Astrocyte (in vitro differentiated cells and primary cell): ENCODE data around the gene ITPKB. TPM values are rescaled to one million over a fixed set of nuclear protein-coding genes. Genes with fewer than 3 reads are reported as not detected.
"Not testable (repeated sequence)": the region's sequence is repeated elsewhere in the genome, so short reads cannot be mapped to it uniquely, and the experiment has no call there.

Source experiments
- DNase-seq: peaks from one replicate; pipeline ENCODE4 v3.0.0-alpha.2; 2010; ENCODE audit warnings: low read depth
- FAIRE-seq: peaks from 2 replicates; lab custom pipeline; 2011; peaks lifted over from hg19 to GRCh38; lab: Jason Lieb, UNC
- H2AFZ ChIP-seq: 2 replicates; pipeline ENCODE4 v1.6.0; 2012; ENCODE audit warnings: low read depth, low read length, inconsistent platforms
- H3K27ac ChIP-seq: 2 replicates; pipeline ENCODE4 v1.5.1; 2011; ENCODE audit warnings: low read depth, low read length, inconsistent platforms
- H3K27me3 ChIP-seq: 2 replicates; pipeline ENCODE4 v1.6.0; 2011; ENCODE audit warnings: low read length, inconsistent platforms; ENCODE audit not compliant: insufficient read depth
- H3K36me3 ChIP-seq: 2 replicates; pipeline ENCODE4 v1.5.1; 2011; ENCODE audit warnings: low read length, inconsistent platforms; ENCODE audit not compliant: insufficient read depth
- H3K4me1 ChIP-seq: 2 replicates; pipeline ENCODE4 v1.5.1; 2011; ENCODE audit warnings: low read length, inconsistent platforms; ENCODE audit not compliant: insufficient read depth
- H3K4me2 ChIP-seq: 2 replicates; pipeline ENCODE4 v1.6.0; 2012; ENCODE audit warnings: low read length, inconsistent platforms
- H3K4me3 ChIP-seq: 2 replicates; pipeline ENCODE4 v1.5.1; 2011; ENCODE audit warnings: low read depth, mild to moderate bottlenecking, low read length, inconsistent platforms; ENCODE audit not compliant: insufficient read depth
- H3K79me2 ChIP-seq: 2 replicates; pipeline ENCODE4 v1.6.0; 2012; ENCODE audit warnings: mild to moderate bottlenecking, low read length, inconsistent platforms; ENCODE audit not compliant: insufficient read depth
- H3K9ac ChIP-seq: 2 replicates; pipeline ENCODE4 v1.6.0; 2012; ENCODE audit warnings: mild to moderate bottlenecking, low read length, inconsistent platforms
- H3K9me3 ChIP-seq: 2 replicates; pipeline ENCODE4 v1.5.1; 2012; ENCODE audit warnings: low read depth, mild to moderate bottlenecking, low read length, inconsistent platforms; ENCODE audit not compliant: insufficient read depth
- H4K20me1 ChIP-seq: 2 replicates; pipeline ENCODE4 v1.6.0; 2012; ENCODE audit warnings: low read length, inconsistent platforms; ENCODE audit not compliant: insufficient read depth
- H3K27ac Mint-ChIP-seq: one replicate; pipeline ENCODE4 v1.8.0; 2021; ENCODE audit warnings: mild to moderate bottlenecking, mixed read lengths; ENCODE audit not compliant: unreplicated experiment
- H3K27me3 Mint-ChIP-seq: one replicate; pipeline ENCODE4 v1.8.0; 2021; ENCODE audit warnings: low read depth, mixed read lengths; ENCODE audit not compliant: unreplicated experiment
- H3K36me3 Mint-ChIP-seq: one replicate; pipeline ENCODE4 v1.8.0; 2021; ENCODE audit warnings: low read depth, mixed read lengths; ENCODE audit not compliant: unreplicated experiment
- H3K4me1 Mint-ChIP-seq: one replicate; pipeline ENCODE4 v1.8.0; 2021; ENCODE audit warnings: low read depth, mixed read lengths; ENCODE audit not compliant: unreplicated experiment
- H3K4me3 Mint-ChIP-seq: one replicate; pipeline ENCODE4 v1.8.0; 2021; ENCODE audit warnings: mild to moderate bottlenecking, moderate library complexity, mixed read lengths; ENCODE audit not compliant: unreplicated experiment
- H3K9me3 Mint-ChIP-seq: one replicate; pipeline ENCODE4 v1.8.0; 2021; ENCODE audit warnings: mild to moderate bottlenecking, mixed read lengths; ENCODE audit not compliant: unreplicated experiment
- EZH2 ChIP-seq: IDR thresholded peaks from 2 replicates; pipeline ENCODE4 v1.6.1; 2012; ENCODE audit warnings: mild to moderate bottlenecking, low read length, inconsistent platforms; ENCODE audit not compliant: insufficient read depth
- total RNA-seq: library from RNA; stranded (reverse); gene quantifications from 2 replicates; pipeline ENCODE4 v1.2.1, GENCODE V29; 2021
- TF ChIP-seq, protein P1 (sequence below): IDR thresholded peaks from 2 replicates; pipeline ENCODE4 v1.5.1; 2011; ENCODE audit warnings: low read depth, mild to moderate bottlenecking, inconsistent platforms, low read length, moderate library complexity; ENCODE audit not compliant: insufficient read depth

Gene ITPKB
- total RNA-seq, 1 donor from 2014 or later = 10.5 TPM

DNA sequence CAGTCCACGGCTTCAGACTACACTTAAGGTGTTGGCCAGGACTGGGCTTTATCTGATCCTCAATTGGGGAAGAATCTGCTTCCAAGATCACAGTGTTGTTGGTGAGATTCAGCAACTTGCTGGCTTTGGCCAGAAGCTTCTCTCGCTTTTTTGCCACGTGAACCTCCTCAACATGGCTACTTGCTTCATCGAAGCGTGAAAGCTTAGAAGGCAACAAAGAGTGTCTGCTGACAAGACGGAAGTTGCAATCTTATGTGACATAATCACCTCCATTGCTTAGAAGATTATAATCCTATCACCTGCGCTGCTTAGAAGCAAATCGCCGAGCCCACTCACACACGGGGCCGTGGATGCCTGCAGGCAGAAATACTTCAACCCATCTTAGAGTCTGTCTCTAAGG lies 10.4 kb upstream of the ITPKB start:
- no peaks in the 10 kb centered on the region for H3K9me3 Mint-ChIP-seq
- no peaks in the 10 kb centered on the region for H3K4me1 ChIP-seq
- H3K27ac Mint-ChIP-seq = no peak overlapping the region
- no peaks in the 10 kb centered on the region for H4K20me1 ChIP-seq
- no peaks in the 10 kb centered on the region for H3K9me3 ChIP-seq
- H3K36me3 ChIP-seq = no peaks in the 10 kb centered on the region
- no peak overlapping the region for H3K9ac ChIP-seq
- no peaks in the 10 kb centered on the region for H3K4me1 Mint-ChIP-seq
- no peaks in the 10 kb centered on the region for H3K79me2 ChIP-seq
- H3K27ac ChIP-seq = no peak overlapping the region
- no peak for TF ChIP-seq EZH2
- no peak overlapping the region for H2AFZ ChIP-seq
- H3K27me3 Mint-ChIP-seq = peaks cover 15% of the 10 kb centered on the region
- no peak overlapping the region for H3K4me2 ChIP-seq
- no peak for DNase-seq
- H3K4me3 Mint-ChIP-seq = no peak overlapping the region
- H3K36me3 Mint-ChIP-seq = no peaks in the 10 kb centered on the region
- FAIRE-seq = no peak
- peaks cover 2% of the 10 kb centered on the region for H3K27me3 ChIP-seq
- H3K4me3 ChIP-seq = no peak overlapping the region

DNA sequence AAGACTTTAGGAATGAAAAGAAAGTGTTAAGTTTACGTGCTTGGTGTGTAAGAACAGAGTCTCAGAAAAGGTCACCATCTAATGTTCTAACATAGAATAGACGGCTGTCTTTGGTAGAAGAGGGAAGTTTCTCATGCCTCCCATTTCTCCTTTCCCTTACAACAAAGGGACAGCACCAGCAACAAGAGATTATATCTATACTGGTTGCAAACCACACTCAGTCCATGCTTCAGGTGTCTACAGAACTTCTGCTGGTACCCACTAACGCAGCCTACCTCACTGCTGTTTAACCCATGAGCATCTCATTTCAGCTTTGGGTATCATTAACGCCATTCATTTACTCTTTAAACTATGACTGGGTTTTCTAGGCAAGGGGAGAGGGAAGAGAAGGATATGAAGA lies 9.2 kb upstream of the ITPKB start:
- FAIRE-seq = no peak
- Histone ChIP-seq H3K36me3 (no peaks in the 10 kb centered on the region), H3K4me2 (no peak overlapping the region), H2AFZ (no peak overlapping the region), H4K20me1 (no peaks in the 10 kb centered on the region), H3K79me2 (no peaks in the 10 kb centered on the region), H3K9me3 (no peaks in the 10 kb centered on the region), H3K4me3 (no peak overlapping the region), H3K4me1 (no peaks in the 10 kb centered on the region), H3K27me3 (peaks cover 2% of the 10 kb centered on the region), H3K9ac (no peak overlapping the region), H3K27ac (no peak overlapping the region)
- TF ChIP-seq EZH2 = no peak
- TF ChIP-seq, protein P1, sequence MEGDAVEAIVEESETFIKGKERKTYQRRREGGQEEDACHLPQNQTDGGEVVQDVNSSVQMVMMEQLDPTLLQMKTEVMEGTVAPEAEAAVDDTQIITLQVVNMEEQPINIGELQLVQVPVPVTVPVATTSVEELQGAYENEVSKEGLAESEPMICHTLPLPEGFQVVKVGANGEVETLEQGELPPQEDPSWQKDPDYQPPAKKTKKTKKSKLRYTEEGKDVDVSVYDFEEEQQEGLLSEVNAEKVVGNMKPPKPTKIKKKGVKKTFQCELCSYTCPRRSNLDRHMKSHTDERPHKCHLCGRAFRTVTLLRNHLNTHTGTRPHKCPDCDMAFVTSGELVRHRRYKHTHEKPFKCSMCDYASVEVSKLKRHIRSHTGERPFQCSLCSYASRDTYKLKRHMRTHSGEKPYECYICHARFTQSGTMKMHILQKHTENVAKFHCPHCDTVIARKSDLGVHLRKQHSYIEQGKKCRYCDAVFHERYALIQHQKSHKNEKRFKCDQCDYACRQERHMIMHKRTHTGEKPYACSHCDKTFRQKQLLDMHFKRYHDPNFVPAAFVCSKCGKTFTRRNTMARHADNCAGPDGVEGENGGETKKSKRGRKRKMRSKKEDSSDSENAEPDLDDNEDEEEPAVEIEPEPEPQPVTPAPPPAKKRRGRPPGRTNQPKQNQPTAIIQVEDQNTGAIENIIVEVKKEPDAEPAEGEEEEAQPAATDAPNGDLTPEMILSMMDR = no peak
- H3K4me3 Mint-ChIP-seq = no peak overlapping the region
- H3K9me3 Mint-ChIP-seq = no peaks in the 10 kb centered on the region
- no peak for DNase-seq
- H3K36me3 Mint-ChIP-seq = no peaks in the 10 kb centered on the region
- peaks cover 10% of the 10 kb centered on the region for H3K27me3 Mint-ChIP-seq
- no peaks in the 10 kb centered on the region for H3K4me1 Mint-ChIP-seq
- no peak overlapping the region for H3K27ac Mint-ChIP-seq

DNA sequence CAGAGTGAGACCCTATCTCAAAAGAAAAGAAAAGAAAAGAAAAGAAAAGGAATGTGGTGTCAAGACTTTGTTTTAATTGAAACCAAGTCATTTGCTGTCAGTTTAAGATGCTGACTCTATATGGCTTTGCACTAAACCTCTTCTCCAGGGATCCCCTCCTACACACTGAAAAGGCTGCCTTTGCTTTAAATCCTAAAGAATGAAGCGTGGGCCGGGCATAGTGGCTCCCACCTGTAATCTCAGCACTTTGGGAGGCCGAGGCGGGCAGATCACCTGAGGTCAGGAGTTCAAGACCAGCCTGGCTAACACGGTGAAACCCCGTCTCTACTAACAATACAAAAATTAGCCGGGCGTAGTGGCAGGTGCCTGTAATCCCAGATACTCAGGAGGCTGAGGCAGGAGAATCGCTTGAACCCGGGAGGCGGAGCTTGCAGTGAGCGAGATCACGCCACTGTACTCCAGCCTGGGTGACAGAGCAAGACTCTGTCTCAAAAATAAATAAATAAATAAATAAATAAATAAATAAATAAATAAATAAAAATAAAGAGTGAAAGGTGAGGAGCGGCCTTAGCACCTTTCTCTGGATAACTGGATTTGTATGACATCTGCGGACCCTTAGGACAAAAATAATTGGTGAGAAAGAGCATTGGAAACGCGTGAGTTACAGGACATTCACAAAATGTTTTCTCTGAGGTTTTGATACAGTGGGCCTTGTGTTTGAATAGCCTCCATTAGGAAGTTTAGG lies 8.6 kb upstream of the ITPKB start:
- not testable (repeated sequence) for H3K4me1 Mint-ChIP-seq, H3K4me3 Mint-ChIP-seq, DNase-seq, H3K9ac ChIP-seq, H3K36me3 Mint-ChIP-seq, H3K36me3 ChIP-seq, H3K79me2 ChIP-seq, H3K4me1 ChIP-seq, H3K9me3 Mint-ChIP-seq, H3K4me3 ChIP-seq, H3K9me3 ChIP-seq, H3K27ac Mint-ChIP-seq, H2AFZ ChIP-seq, H3K27me3 ChIP-seq, H3K4me2 ChIP-seq, H4K20me1 ChIP-seq, FAIRE-seq, H3K27ac ChIP-seq
- H3K27me3 Mint-ChIP-seq = peaks cover 10% of the 10 kb centered on the region
